Astrocyte (in vitro differentiated cells and primary cell): Measurements from ENCODE around the gene KCNK13. TPM values are rescaled to one million over a fixed set of nuclear protein-coding genes. Genes with fewer than 3 reads are reported as not detected.

Experiments used
- DNase-seq: peaks from one replicate; pipeline ENCODE4 v3.0.0-alpha.2; 2010; ENCODE audit warnings: low read depth
- FAIRE-seq: peaks from 2 replicates; lab custom pipeline; 2011; peaks lifted over from hg19 to GRCh38; lab: Jason Lieb, UNC
- H2AFZ ChIP-seq: 2 replicates; pipeline ENCODE4 v1.6.0; 2012; ENCODE audit warnings: low read depth, low read length, inconsistent platforms
- H3K27ac ChIP-seq: 2 replicates; pipeline ENCODE4 v1.5.1; 2011; ENCODE audit warnings: low read depth, low read length, inconsistent platforms
- H3K27me3 ChIP-seq: 2 replicates; pipeline ENCODE4 v1.6.0; 2011; ENCODE audit warnings: low read length, inconsistent platforms; ENCODE audit not compliant: insufficient read depth
- H3K36me3 ChIP-seq: 2 replicates; pipeline ENCODE4 v1.5.1; 2011; ENCODE audit warnings: low read length, inconsistent platforms; ENCODE audit not compliant: insufficient read depth
- H3K4me1 ChIP-seq: 2 replicates; pipeline ENCODE4 v1.5.1; 2011; ENCODE audit warnings: low read length, inconsistent platforms; ENCODE audit not compliant: insufficient read depth
- H3K4me2 ChIP-seq: 2 replicates; pipeline ENCODE4 v1.6.0; 2012; ENCODE audit warnings: low read length, inconsistent platforms
- H3K4me3 ChIP-seq: 2 replicates; pipeline ENCODE4 v1.5.1; 2011; ENCODE audit warnings: low read depth, mild to moderate bottlenecking, low read length, inconsistent platforms; ENCODE audit not compliant: insufficient read depth
- H3K79me2 ChIP-seq: 2 replicates; pipeline ENCODE4 v1.6.0; 2012; ENCODE audit warnings: mild to moderate bottlenecking, low read length, inconsistent platforms; ENCODE audit not compliant: insufficient read depth
- H3K9ac ChIP-seq: 2 replicates; pipeline ENCODE4 v1.6.0; 2012; ENCODE audit warnings: mild to moderate bottlenecking, low read length, inconsistent platforms
- H3K9me3 ChIP-seq: 2 replicates; pipeline ENCODE4 v1.5.1; 2012; ENCODE audit warnings: low read depth, mild to moderate bottlenecking, low read length, inconsistent platforms; ENCODE audit not compliant: insufficient read depth
- H4K20me1 ChIP-seq: 2 replicates; pipeline ENCODE4 v1.6.0; 2012; ENCODE audit warnings: low read length, inconsistent platforms; ENCODE audit not compliant: insufficient read depth
- H3K27ac Mint-ChIP-seq: one replicate; pipeline ENCODE4 v1.8.0; 2021; ENCODE audit warnings: mild to moderate bottlenecking, mixed read lengths; ENCODE audit not compliant: unreplicated experiment
- H3K27me3 Mint-ChIP-seq: one replicate; pipeline ENCODE4 v1.8.0; 2021; ENCODE audit warnings: low read depth, mixed read lengths; ENCODE audit not compliant: unreplicated experiment
- H3K36me3 Mint-ChIP-seq: one replicate; pipeline ENCODE4 v1.8.0; 2021; ENCODE audit warnings: low read depth, mixed read lengths; ENCODE audit not compliant: unreplicated experiment
- H3K4me1 Mint-ChIP-seq: one replicate; pipeline ENCODE4 v1.8.0; 2021; ENCODE audit warnings: low read depth, mixed read lengths; ENCODE audit not compliant: unreplicated experiment
- H3K4me3 Mint-ChIP-seq: one replicate; pipeline ENCODE4 v1.8.0; 2021; ENCODE audit warnings: mild to moderate bottlenecking, moderate library complexity, mixed read lengths; ENCODE audit not compliant: unreplicated experiment
- H3K9me3 Mint-ChIP-seq: one replicate; pipeline ENCODE4 v1.8.0; 2021; ENCODE audit warnings: mild to moderate bottlenecking, mixed read lengths; ENCODE audit not compliant: unreplicated experiment
- EZH2 ChIP-seq: IDR thresholded peaks from 2 replicates; pipeline ENCODE4 v1.6.1; 2012; ENCODE audit warnings: mild to moderate bottlenecking, low read length, inconsistent platforms; ENCODE audit not compliant: insufficient read depth
- total RNA-seq: library from RNA; stranded (reverse); gene quantifications from 2 replicates; pipeline ENCODE4 v1.2.1, GENCODE V29; 2021
- TF ChIP-seq, protein P1 (sequence below): IDR thresholded peaks from 2 replicates; pipeline ENCODE4 v1.5.1; 2011; ENCODE audit warnings: low read depth, mild to moderate bottlenecking, inconsistent platforms, low read length, moderate library complexity; ENCODE audit not compliant: insufficient read depth

Gene KCNK13
- total RNA-seq, 1 donor from 2014 or later: 0.09 TPM

- no peaks in the 10 kb centered on the region for H3K36me3 ChIP-seq
- H3K4me3 Mint-ChIP-seq: peak overlapping the region; percentile 7
- peaks cover 17% of the 10 kb centered on the region for H3K4me1 Mint-ChIP-seq
- H3K9me3 Mint-ChIP-seq: no peaks in the 10 kb centered on the region
- H3K27me3 Mint-ChIP-seq: no peaks in the 10 kb centered on the region
- no peaks in the 10 kb centered on the region for H3K27me3 ChIP-seq
- H3K27ac Mint-ChIP-seq: peak overlapping the region; percentile 93
- H3K4me1 ChIP-seq: peaks cover 25% of the 10 kb centered on the region
- DNase-seq (peak; percentile 75), FAIRE-seq (no peak)
- peak overlapping the region; percentile 49 for H3K9ac ChIP-seq
- peak overlapping the region; percentile 31 for H3K4me3 ChIP-seq
- H3K36me3 Mint-ChIP-seq: no peaks in the 10 kb centered on the region
- no peaks in the 10 kb centered on the region for H3K79me2 ChIP-seq
- TF ChIP-seq EZH2: no peak
- TF ChIP-seq, protein P1, sequence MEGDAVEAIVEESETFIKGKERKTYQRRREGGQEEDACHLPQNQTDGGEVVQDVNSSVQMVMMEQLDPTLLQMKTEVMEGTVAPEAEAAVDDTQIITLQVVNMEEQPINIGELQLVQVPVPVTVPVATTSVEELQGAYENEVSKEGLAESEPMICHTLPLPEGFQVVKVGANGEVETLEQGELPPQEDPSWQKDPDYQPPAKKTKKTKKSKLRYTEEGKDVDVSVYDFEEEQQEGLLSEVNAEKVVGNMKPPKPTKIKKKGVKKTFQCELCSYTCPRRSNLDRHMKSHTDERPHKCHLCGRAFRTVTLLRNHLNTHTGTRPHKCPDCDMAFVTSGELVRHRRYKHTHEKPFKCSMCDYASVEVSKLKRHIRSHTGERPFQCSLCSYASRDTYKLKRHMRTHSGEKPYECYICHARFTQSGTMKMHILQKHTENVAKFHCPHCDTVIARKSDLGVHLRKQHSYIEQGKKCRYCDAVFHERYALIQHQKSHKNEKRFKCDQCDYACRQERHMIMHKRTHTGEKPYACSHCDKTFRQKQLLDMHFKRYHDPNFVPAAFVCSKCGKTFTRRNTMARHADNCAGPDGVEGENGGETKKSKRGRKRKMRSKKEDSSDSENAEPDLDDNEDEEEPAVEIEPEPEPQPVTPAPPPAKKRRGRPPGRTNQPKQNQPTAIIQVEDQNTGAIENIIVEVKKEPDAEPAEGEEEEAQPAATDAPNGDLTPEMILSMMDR: no peak
- peak overlapping the region; percentile 67 for H2AFZ ChIP-seq
- H3K9me3 ChIP-seq: no peaks in the 10 kb centered on the region
- peak overlapping the region; percentile 71 for H3K27ac ChIP-seq
- H4K20me1 ChIP-seq: no peaks in the 10 kb centered on the region
- peak overlapping the region; percentile 79 for H3K4me2 ChIP-seq
These were observed 78.6 kb downstream of the KCNK13 start for GRCh38 chr14:90140298-90140955.

- no peaks in the 10 kb centered on the region for H3K27me3 Mint-ChIP-seq
- no peaks in the 10 kb centered on the region for H3K27me3 ChIP-seq
- peak overlapping the region; percentile 93 for H3K27ac Mint-ChIP-seq
- peak overlapping the region; percentile 67 for H2AFZ ChIP-seq
- peaks cover 25% of the 10 kb centered on the region for H3K4me1 ChIP-seq
- peak overlapping the region; percentile 49 for H3K9ac ChIP-seq
- no peaks in the 10 kb centered on the region for H3K36me3 Mint-ChIP-seq
- H3K9me3 Mint-ChIP-seq: no peaks in the 10 kb centered on the region
- H3K36me3 ChIP-seq: no peaks in the 10 kb centered on the region
- peak overlapping the region; percentile 71 for H3K27ac ChIP-seq
- H3K4me2 ChIP-seq: peak overlapping the region; percentile 79
- H3K79me2 ChIP-seq: no peaks in the 10 kb centered on the region
- peaks cover 17% of the 10 kb centered on the region for H3K4me1 Mint-ChIP-seq
- TF ChIP-seq EZH2: no peak
- TF ChIP-seq, protein P1: no peak
- no peaks in the 10 kb centered on the region for H4K20me1 ChIP-seq
- H3K9me3 ChIP-seq: no peaks in the 10 kb centered on the region
- no peak overlapping the region for H3K4me3 Mint-ChIP-seq
- FAIRE-seq: peak; percentile 58
- H3K4me3 ChIP-seq: peak overlapping the region; percentile 31
- DNase-seq: peak; percentile 84
These were observed 79.1 kb downstream of the KCNK13 start for GRCh38 chr14:90140956-90141316.

GRCh38 chr14:90153429-90153828 is 91.6 kb downstream of the KCNK13 start:
- Mint-ChIP-seq H3K27me3 (peaks cover 13% of the 10 kb centered on the region), H3K4me3 (no peak overlapping the region), H3K9me3 (peaks cover 11% of the 10 kb centered on the region), H3K36me3 (no peaks in the 10 kb centered on the region), H3K27ac (no peak overlapping the region), H3K4me1 (no peaks in the 10 kb centered on the region)
- no peak overlapping the region for H3K9ac ChIP-seq
- no peaks in the 10 kb centered on the region for H3K79me2 ChIP-seq
- H3K36me3 ChIP-seq: no peaks in the 10 kb centered on the region
- no peak overlapping the region for H3K27ac ChIP-seq
- H3K4me1 ChIP-seq: no peaks in the 10 kb centered on the region
- no peaks in the 10 kb centered on the region for H3K27me3 ChIP-seq
- H2AFZ ChIP-seq: no peak overlapping the region
- FAIRE-seq (no peak), DNase-seq (no peak)
- no peaks in the 10 kb centered on the region for H4K20me1 ChIP-seq
- no peak for TF ChIP-seq EZH2
- TF ChIP-seq, protein P1: no peak
- H3K4me2 ChIP-seq: no peak overlapping the region
- peaks cover 3% of the 10 kb centered on the region for H3K9me3 ChIP-seq
- H3K4me3 ChIP-seq: no peak overlapping the region
